Lung microvascular endothelial cell (primary cell): ENCODE measurements around the gene CACNA1S. TPM values are rescaled to one million over a fixed set of nuclear protein-coding genes. Genes with fewer than 3 reads are reported as not detected.

Source experiments
- DNase-seq, 2 donors: peaks; one replicate each; pipeline versions ENCODE4 v3.0.0 to v3.0.0-alpha.2; 2010; ENCODE audit warnings: low read depth in 2 of 2
- total RNA-seq: library from RNA; depleted of rRNA; stranded (reverse); fragments of >200 nt; gene quantifications from 2 replicates; pipeline ENCODE4 v1.2.1, GENCODE V29; 2014

The CACNA1S gene
- total RNA-seq, 1 donor from 2014 or later = not detected

DNA sequence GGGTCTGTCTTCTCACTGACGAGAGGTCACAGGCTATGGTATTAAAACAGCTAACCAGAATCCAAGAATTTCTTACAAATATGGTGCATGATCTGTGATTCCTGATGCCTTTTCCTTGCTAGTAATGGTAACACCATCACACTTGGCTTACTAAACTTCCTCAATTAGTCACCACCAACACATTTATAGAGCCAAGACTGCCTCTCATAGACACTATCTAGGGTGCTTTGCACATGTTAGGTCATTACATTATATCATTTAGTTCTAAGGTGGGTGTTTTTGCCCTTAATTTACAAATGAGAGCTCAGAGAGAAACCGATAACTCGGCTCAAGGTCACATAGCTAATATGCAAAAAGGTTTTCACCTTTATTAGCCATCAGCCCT lies 97.4 kb downstream of the CACNA1S start:
- DNase-seq = peak in 1 of 2 donors; percentile 64

DNA sequence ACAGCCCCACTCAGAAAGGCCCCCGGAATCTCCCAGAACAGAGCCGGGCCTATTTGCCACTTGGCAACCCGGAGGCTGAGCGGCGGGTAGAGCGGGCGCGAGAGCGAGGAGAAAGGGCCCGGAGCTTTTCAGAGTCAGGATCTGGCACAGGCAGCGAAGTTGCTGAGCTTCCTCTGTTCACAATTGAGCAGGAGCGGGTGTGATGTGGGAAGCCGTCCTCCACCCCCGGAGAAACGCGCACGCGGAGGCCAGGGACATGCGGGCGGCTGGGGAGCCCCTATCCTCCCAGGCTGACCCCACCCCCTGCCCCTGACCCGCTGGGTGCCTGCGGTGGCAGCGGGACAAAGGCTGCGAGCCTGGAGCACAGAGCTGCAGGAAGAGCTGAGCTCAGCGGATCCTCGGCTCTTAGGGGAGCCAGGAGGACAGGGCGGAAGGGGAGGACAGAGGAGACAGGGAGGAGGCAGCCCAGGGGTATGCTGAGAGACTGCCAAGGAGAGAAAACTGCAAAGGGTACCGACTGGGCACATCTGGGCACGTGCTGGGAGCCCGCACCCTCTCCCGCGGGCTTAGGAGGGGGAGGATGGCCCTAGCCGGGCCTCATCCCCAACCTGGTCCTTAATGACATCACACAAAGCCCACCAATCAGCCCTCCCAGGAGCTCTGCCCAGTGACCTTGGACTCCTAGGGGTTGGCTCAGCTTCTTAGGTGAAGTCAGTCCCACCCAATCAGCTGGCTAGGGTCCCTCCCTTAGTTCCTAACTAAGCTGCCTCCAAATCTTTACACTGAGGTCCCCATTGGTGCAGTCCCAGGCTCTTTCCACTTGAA lies 98.0 kb downstream of the CACNA1S start:
- DNase-seq = no peak

DNA sequence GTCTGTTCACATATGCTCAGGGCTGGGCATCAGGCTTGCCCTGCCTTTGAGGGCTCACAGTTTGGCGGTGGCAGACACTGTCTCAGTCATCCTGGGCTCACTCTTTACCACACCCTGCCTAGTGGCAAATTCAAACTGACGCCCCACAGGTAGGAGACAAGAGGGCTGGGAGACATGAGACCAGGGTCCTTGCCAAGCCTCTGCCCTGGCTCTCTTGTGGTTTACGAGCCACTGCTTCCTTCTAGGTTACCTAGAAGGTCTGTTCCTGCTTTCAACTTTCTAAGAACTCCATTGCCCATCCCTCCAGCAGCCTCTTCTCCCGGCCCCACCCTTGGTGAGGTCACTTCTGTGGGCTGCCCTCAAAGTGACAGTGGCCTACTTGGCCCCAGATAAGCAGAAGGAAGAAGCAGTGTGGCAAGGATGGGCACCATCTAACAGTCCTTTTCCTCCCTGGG lies 99.2 kb downstream of the CACNA1S start:
- DNase-seq = no peak

DNA sequence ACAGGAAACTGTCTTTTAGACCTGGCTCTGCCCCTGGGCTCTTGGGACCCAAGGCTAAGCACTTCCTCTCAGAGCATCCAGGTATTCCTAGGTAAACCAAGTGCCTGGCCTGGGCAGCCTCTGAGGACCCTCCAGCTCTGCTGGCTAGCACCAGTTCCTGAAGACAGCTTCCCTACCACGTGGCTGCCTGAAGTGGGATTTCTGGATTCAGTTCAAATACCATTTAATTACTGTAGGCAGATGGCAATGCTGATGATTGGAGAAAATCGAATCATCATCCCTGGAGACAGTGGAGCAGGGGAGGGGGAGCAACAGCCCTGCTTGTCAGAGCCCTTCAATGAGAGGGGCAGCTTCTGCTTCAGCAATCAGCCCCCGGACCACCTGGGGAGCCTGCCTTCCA lies 100.6 kb downstream of the CACNA1S start:
- DNase-seq = no peak

DNA sequence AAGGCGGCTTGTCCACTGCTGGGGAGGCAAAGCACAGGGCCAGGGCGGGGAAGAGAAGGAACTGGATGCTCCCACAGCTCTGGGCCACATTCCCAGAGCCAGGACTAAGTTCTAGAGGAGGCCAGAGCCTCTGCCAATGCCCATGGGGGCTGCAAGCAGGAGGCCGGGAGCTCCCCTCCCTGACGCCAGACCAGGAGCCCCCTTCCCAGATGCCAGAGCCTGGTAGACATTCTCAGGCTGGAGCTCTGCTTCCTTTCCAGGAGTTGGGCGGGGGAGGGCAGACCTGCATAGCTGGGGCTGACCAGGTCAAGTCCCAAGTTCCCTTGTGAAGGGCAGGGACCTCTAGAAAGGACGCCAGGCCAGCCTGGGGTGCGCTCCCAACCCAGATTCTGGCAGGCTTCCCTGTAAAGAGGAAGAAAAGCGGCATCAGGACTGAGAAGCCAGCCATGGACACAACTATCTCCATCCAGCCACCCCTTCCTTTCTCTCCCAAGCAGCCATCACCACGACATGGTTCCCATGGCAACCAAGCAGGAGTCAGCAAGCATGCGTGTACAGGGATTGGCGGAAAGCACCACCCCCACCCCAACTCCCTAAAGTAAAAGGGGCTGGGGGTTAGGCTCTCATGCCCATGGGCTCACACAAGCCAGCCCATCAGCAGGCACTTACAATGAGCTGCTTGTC lies 102.1 kb downstream of the CACNA1S start:
- no peak for DNase-seq

DNA sequence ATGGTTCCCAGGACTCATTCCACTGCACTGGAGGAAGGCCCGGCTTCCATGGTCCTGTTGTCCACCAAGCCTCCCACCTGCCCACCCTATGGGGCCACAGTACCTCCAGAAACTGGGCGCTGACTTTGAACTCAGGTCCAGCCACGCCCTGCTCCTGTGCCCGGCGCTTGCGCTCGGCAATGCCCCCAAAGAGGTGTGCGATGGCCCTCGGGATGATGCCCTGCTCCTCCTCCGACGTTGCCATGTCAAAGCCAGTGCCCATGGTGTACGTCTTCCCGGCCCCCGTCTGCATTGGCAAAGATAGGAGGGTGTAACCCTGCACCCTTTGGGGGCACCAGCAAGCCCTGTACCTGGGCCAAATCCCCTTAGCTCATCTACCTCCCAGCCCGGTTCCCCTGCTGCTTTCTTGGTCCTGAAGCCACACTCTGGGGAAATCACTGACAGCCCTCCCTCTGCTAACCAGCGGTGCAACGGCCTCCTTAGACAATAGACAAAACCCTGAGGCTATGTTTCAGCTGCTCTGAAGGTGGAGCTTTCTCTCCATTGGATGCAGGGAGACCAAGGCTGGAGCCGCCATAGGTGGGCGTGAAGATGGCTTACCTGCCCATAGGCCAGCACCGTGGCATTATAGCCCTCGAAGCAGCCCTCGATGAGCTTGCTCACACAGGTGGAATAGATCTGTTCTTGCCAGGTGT lies 103.4 kb downstream of the CACNA1S start:
- DNase-seq = no peak

DNA sequence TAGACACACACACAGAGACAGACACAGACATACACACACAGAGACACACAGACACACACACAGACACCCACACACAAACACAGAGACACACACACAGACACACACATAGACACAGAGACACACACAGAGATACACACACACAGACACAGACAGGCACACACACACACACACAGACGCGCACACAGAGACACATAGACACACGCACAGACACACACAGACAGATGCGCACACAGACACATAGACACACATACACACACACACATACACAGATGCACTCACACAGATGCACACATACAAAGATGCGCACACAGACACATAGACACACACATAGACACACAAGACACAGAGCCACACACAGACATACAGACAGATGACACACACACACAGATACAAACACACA lies 104.7 kb downstream of the CACNA1S start:
- no peak for DNase-seq

DNA sequence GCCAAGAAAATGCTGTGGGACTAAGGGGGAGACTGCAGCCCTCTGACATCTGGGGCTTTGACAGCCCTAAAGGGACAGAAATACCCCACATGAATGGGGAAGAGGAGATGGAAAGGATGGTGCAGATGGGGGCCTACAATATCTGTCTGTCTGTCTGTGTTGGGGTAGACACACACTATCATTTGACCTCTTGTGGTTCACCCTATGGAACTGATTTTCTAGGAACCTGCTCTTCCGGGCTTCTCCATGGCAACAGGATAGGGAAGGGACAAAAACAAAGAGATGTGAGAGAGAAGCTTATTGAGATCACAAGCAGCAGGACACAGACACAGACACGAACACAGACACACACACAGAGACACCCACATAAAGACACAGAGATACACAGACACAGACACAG lies 105.8 kb downstream of the CACNA1S start:
- peak; percentile 20 to 70 for DNase-seq

DNA sequence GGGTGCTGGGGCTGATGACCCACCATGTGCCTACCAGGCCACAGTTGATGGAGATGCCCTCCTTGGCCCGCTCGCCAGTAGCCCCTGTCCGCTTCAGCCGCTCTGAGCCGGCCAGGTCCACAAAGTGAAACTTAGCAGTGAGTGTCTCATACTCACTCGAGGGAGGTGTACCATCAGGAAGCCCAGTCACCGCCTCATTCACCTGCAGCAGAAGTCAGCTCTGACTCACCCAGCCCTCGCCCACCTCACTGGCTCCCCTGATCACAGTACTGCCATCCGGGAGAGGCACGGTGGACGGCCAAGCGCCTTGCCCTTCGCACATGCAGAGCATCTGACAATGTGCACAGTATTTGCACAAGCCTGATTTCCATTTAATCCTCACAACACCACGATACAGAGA lies 107.5 kb downstream of the CACNA1S start:
- DNase-seq = no peak

DNA sequence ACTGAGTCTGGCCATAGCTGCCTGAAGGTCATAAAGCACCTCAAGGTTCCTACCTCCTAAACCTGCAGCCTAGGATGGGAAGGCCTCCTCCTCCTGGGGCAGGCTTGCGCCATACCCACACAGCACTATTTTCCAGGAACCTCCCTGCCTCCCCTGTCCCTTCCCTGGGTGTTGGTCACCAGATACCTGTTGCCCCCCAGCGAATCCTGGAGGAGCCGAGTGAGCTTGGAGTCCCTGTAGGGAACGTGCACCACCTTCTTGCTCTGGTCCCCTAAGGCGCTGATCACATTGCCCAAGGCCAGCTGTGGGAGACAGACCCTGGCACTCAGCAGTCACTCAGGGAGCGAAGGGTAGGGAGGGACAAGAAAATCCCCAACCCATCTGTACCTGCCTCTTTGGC lies 108.1 kb downstream of the CACNA1S start:
- no peak for DNase-seq

DNA sequence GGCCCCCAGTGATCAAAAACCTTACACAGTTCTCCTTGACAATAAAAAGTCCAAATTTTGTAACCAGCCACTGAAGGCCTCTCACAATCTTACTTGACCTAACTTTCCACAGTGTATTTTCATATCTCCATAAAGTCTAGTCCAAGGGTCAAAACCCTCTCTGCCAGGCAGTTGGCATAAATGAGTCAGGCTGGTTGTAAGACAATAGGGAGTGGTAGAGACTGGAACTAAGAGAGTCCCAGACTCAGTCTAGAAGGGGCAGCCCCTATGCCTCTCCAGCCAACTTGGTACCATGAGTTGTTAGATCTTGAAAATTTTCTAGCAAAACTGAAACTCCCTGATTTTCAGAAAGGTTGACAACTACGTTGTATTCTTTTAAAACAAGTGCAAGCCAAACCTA lies 109.7 kb downstream of the CACNA1S start:
- no peak for DNase-seq

DNA sequence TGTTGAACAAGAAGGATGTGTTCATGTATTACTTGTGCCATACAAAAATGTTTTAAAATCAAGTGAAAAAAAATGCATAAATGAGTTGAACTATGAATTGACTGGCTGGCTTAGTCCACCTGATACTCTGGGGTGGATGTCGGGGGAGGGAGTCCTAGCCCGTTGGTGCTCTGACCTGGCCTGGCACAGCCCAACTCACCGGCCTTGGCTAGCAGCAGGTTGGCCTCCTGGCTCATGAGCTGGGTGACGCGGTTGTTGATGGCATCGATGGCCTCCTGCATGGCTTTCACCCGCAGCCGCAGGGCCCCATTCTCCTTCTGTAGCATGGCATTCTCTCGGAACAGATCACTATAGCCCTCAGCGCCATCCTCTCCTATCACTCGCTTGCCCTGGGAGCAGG lies 110.3 kb downstream of the CACNA1S start:
- DNase-seq = no peak

DNA sequence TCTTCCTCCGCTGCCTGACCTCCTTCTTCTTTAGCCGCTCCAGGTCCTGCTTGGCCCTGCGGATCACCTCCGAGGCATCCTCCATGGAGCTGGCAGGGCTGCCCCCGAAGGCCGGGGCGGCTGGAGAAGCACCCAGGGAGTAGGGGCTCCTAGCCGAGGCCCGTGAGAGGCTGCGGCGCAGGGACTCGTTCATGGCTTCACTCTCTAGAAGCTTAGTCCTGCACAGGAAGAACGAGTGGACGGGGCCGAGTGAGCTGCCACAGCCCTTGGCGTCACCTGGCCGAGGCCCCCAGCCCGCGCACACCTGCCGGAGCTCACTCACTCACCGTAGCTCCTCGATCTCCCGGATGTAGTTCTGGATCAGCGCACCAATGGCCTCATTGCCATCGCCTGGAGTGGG lies 111.8 kb downstream of the CACNA1S start:
- no peak for DNase-seq

DNA sequence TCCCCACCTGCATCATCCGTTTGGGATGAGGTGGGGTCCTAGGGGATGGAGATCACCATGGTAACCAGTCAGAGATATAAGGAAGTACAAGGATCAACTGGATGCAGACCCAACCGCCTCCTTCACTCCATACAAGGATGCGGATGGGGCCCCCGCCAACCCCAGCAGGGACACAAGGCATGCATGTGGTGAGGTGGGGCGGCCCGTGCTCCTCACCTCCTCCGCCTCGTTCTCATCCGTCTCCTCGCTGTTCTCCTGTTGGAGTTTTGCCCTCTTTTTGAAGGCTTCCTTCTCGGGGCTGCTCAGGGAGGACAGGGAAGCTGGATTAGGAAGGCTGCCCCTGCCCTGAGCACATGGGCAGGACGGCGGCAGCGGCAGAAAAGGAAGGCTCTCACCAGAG lies 112.6 kb downstream of the CACNA1S start:
- no peak for DNase-seq

DNA sequence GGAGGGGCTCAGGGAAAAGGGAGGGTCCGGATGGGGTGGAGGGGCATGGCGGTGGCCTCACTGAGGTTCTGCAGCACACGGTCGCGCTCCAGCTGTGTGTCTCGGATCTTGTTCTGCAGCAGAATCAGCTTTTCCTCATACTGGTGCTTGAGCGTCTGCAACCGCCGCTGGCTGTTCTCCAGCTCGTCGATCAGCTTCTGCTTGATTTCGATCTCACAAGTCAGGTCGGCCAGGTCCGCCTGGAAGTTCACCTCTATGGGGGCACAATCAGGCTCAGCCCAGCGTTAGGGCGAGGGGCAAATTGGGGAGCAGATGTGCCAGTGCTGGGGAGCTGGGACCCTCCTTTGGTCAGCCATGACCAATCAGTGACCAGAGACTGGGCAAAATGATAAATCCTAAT lies 113.9 kb downstream of the CACNA1S start:
- DNase-seq = no peak

DNA sequence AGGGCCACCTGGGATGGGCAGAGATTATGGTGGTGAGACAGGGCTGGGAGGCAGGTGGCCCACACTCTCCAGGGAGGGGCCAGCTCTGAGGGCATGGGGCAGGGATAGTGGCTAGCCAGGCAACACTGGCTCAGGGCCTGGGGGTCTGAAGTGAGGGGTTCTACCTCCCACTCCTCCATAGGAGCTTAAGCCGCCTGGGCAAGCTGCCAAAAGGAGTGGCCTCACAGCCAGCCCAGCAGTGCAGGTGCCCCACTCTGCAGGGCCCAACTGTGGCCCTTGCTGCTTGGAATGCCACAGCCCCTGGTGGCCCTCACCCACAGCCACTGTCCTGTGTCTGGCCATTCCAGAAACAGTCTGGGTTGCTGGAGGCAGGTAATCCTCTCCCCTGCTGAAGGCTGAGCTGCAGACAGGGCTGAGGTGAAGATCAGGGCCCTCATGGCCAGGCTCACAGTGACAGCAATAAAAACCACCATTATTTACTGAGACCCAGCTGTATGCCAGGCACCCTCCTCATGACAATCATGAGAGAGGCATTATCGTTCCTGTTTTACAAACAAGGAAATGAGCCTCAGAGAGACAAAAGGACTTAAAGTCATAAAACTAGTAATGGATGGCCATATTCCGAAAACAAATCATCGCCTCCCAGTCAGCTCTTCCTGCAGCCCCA lies 119.7 kb downstream of the CACNA1S start:
- DNase-seq = no peak

DNA sequence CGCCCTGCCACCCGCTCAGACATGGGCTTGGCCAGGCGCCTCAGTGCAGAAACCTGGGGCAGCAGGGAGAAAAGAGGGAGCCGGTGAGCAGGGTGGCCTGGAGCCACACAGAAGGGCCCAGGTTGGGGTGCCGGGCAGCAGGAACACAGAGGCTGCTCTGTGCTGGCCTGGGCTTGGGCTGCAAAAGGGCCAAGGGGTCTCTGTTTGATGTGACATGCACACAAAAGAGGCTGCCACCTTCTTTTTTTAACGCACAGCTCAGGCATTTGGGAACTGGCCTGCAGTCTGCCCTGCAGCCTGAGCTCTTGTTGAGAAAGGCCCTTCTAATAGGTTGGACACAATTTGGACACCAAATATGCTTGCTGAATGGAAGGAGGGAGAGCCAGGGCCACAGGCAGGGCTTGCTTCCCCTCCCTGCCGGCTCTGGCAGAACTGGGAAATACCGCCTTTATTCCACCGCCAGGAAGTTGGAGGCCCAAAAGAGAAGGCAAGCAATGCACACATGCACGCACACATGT lies 121.1 kb downstream of the CACNA1S start:
- no peak for DNase-seq

DNA sequence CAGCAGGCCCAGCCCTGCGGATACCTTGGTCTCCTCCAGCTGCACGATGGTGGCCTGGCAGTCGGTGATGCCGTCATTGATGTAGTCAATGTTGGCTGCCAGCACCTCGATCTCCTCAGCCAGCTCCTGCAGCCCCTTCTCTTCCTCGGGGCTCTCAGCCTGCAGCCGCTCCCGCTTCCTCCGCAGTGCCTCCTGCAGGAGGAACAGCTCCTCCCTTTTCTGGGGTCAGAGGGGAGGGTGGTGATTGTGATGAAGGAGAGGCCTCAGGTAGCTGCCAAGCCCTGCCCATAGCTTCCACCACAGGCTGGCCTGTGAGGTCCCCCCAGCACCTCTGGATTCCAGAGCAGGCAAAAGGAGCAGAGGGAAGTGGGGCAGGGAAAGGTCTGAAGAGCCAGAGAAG lies 122.1 kb downstream of the CACNA1S start:
- DNase-seq = no peak
